Fibroblast of pulmonary artery (primary cell): Measurements from ENCODE around the gene NSUN3.
"Not testable (repeated sequence)": the region's sequence is repeated elsewhere in the genome, so short reads cannot be mapped to it uniquely, and the experiment has no call there.

Experiments used
- DNase-seq: peaks from one replicate; pipeline ENCODE4 v3.0.0-alpha.2; 2010; ENCODE audit warnings: low read depth
- H3K4me3 ChIP-seq: replicated peaks from 2 replicates; pipeline ENCODE4 v1.5.1; 2011; ENCODE audit warnings: low read depth, mild to moderate bottlenecking, control low read depth, low read length, moderate library complexity
- CTCF ChIP-seq: IDR thresholded peaks from 2 replicates; pipeline ENCODE4 v1.5.1; 2011; ENCODE audit warnings: mild to moderate bottlenecking, control low read depth, low read length, inconsistent platforms; ENCODE audit errors: missing control alignments

The NSUN3 gene

GRCh38 chr3:94069194-94069813 is 6.4 kb downstream of the NSUN3 start:
- DNase-seq: peak; percentile 53
- no peak overlapping the region for H3K4me3 ChIP-seq
- peak; percentile 51 for TF ChIP-seq CTCF

- H3K4me3 ChIP-seq: no peak overlapping the region
- no peak for TF ChIP-seq CTCF
- no peak for DNase-seq
Observed at GRCh38 chr3:94070341-94070911, 7.6 kb downstream of the NSUN3 start.

GRCh38 chr3:94071713-94072284 is 8.9 kb downstream of the NSUN3 start:
- H3K4me3 ChIP-seq: no peak overlapping the region
- no peak for DNase-seq
- no peak for TF ChIP-seq CTCF

- DNase-seq: peak; percentile 15
- no peak overlapping the region for H3K4me3 ChIP-seq
- no peak for TF ChIP-seq CTCF
Observed at GRCh38 chr3:94076055-94076454, 13.2 kb downstream of the NSUN3 start.

GRCh38 chr3:94080552-94080951 is 17.7 kb downstream of the NSUN3 start:
- not testable (repeated sequence) for DNase-seq, H3K4me3 ChIP-seq

GRCh38 chr3:94081884-94082283 is 19.0 kb downstream of the NSUN3 start:
- no peak overlapping the region for H3K4me3 ChIP-seq
- DNase-seq: no peak
- no peak for TF ChIP-seq CTCF

GRCh38 chr3:94082391-94082937 is 19.6 kb downstream of the NSUN3 start:
- DNase-seq: no peak
- H3K4me3 ChIP-seq: no peak overlapping the region
- no peak for TF ChIP-seq CTCF
